HepG2 (cell line): Measurements from ENCODE around the gene ALK. TPM values are rescaled to one million over a fixed set of nuclear protein-coding genes. Genes with fewer than 3 reads are reported as not detected.

Experiments
- ATAC-seq: fragments of 200-7000 bp; cut with Tn5 transposase; 3 replicates; pipeline ENCODE4 v1.9.1; 2020; ENCODE audit warnings: mild to moderate bottlenecking, moderate library complexity
- BruUV-seq: library from RNA; stranded (reverse); fragments of 400-500 nt; replicated peaks from 2 replicates; lab custom pipeline; 2021; lab: Mats Ljungman, UMichigan
- CTCF ChIA-PET: fragments of 300-600 bp; formaldehyde crosslinking; extraction: SDS; loops from one replicate; lab custom pipeline; 2021; ENCODE audit warnings: low total read pairs, inconsistent platforms, low intra/inter-chr PET ratio; lab: Yijun Ruan, JAX
- POLR2A ChIA-PET: fragments of 350-600 bp; sonication (Branson Sonifier 250); formaldehyde crosslinking; loops from one replicate; lab custom pipeline; 2020; ENCODE audit warnings: antibody characterized with exemption, inconsistent platforms; lab: Yijun Ruan, JAX
- DNase-seq: peaks from one replicate; pipeline ENCODE4 v3.0.0-alpha.2; 2015; ENCODE audit warnings: low spot score
- FAIRE-seq: peaks from 3 replicates; lab custom pipeline; 2011; peaks lifted over from hg19 to GRCh38; lab: Jason Lieb, UNC
- H2AFZ ChIP-seq: one replicate; pipeline ENCODE4 v1.6.1; 2011; ENCODE audit warnings: low read length, inconsistent platforms
- H3K27ac ChIP-seq: fragments of 300-600 bp; 3 replicates; pipeline ENCODE4 v1.8.0; 2011; ENCODE audit warnings: mixed run types, mild to moderate bottlenecking, mixed read lengths, low read length, inconsistent platforms; ENCODE audit not compliant: insufficient read depth; ENCODE audit errors: extremely low read length
- H3K27me3 ChIP-seq, 2 experiments: fragments of 200-600 bp in 1 of 2; 2 replicates in 1 of 2; 3 replicates in 1 of 2; pipeline versions ENCODE4 v1.6.0 to v1.8.0; 2011; ENCODE audit warnings: low read length in 2 of 2, mild to moderate bottlenecking in 2 of 2, moderate library complexity in 2 of 2, inconsistent platforms in 1 of 2; ENCODE audit not compliant: insufficient read depth in 2 of 2, control insufficient read depth in 1 of 2
- H3K36me3 ChIP-seq, 2 experiments: fragments of 200-600 bp in 1 of 2; replicated peaks in 1 of 2; 2 replicates in 1 of 2; 3 replicates in 1 of 2; pipeline versions ENCODE4 v1.5.1 to v1.8.0; 2011; ENCODE audit warnings: low read length in 2 of 2, inconsistent platforms in 1 of 2; ENCODE audit not compliant: insufficient read depth in 2 of 2, control insufficient read depth in 1 of 2
- H3K4me1 ChIP-seq: 2 replicates; pipeline ENCODE4 v1.5.1; 2012; ENCODE audit warnings: low read length, inconsistent platforms; ENCODE audit not compliant: insufficient read depth
- H3K4me2 ChIP-seq: 2 replicates; pipeline ENCODE4 v1.6.0; 2011; ENCODE audit warnings: low read depth, low read length, inconsistent platforms
- H3K4me3 ChIP-seq, 3 experiments: fragments of 200-600 bp in 1 of 3; sonication (generic), shearing (Covaris generic) in 1 of 3; replicated peaks in 1 of 3; 2 replicates each; pipeline ENCODE4 v1.5.1; 2011 to 2016; ENCODE audit warnings: low read length in 3 of 3, inconsistent platforms in 2 of 3, low read depth in 2 of 3, mild to moderate bottlenecking in 2 of 3, control low read depth in 1 of 3, mixed read lengths in 1 of 3; ENCODE audit not compliant: insufficient read depth in 1 of 3
- H3K79me2 ChIP-seq: one replicate; pipeline ENCODE4 v1.6.1; 2011; ENCODE audit warnings: low read length, inconsistent platforms; ENCODE audit not compliant: insufficient read depth
- H3K9ac ChIP-seq: 2 replicates; pipeline ENCODE4 v1.6.0; 2011; ENCODE audit warnings: mild to moderate bottlenecking, low read depth, low read length, inconsistent platforms; ENCODE audit not compliant: insufficient read depth
- H3K9me3 ChIP-seq: 2 replicates; pipeline ENCODE4 v1.5.1; 2012; ENCODE audit warnings: mild to moderate bottlenecking, low read length
- H4K20me1 ChIP-seq: 2 replicates; pipeline ENCODE4 v1.6.0; 2011; ENCODE audit warnings: inconsistent platforms, mild to moderate bottlenecking, low read length, moderate library complexity; ENCODE audit not compliant: insufficient read depth
- HOXD1 ChIP-seq: sonication (generic); formaldehyde crosslinking; IDR thresholded peaks from 2 replicates; pipeline ENCODE4 v1.5.0; 2020; ENCODE audit warnings: missing genetic modification reagents
- NRL ChIP-seq: sonication (generic); formaldehyde crosslinking; IDR thresholded peaks from 2 replicates; pipeline ENCODE4 v1.5.0; 2020; ENCODE audit warnings: missing genetic modification reagents, mild to moderate bottlenecking, moderate library complexity, borderline replicate concordance
- REXO4 ChIP-seq: sonication (generic); formaldehyde crosslinking; IDR thresholded peaks from 2 replicates; pipeline ENCODE4 v1.8.0; 2022; ENCODE audit warnings: missing genetic modification reagents, mild to moderate bottlenecking, borderline replicate concordance
- WGBS: methylation state at CpG from one replicate; pipeline ENCODE4 v1.1.6; 2017; ENCODE audit warnings: low lambda C conversion rate; 5-methylcytosine and 5-hydroxymethylcytosine counted together
- in situ Hi-C: cut with HindIII; loops from 2 replicates; pipeline ENCODE4 v1.10.0; 2017; ENCODE audit warnings: low pct_unique_long_range_greater_than_20kb; ENCODE audit not compliant: extremely low pct_ligation_motif_present
- intact Hi-C: fragments of 100-400 bp; cut with micrococcal nuclease; formaldehyde crosslinking; loops from one replicate; pipeline ENCODE4 v1.10.0; 2022; ENCODE audit not compliant: unreplicated experiment
- polyA plus RNA-seq, 8 experiments: library from polyadenylated mRNA; depleted of rRNA in 3 of 8; stranded (reverse) in 7 of 8; unstranded in 1 of 8; fragments of >200 nt; fragmentation: Illumina TruSeq in 4 of 8; extraction: Trizol in 4 of 8; gene quantifications; 2 replicates each; pipeline versions ENCODE4 v1.2.1 to v1.2.3, GENCODE V29; 2011 to 2016; ENCODE audit warnings: low read depth in 4 of 8, missing spikeins in 1 of 8, mixed read lengths in 1 of 8; ENCODE audit not compliant: insufficient read depth in 1 of 8
- total RNA-seq, 5 experiments: library from RNA; depleted of rRNA; stranded (reverse); fragments of >200 nt; fragmentation: Illumina TruSeq; extraction: Trizol; gene quantifications; 2 replicates each; pipeline ENCODE4 v1.2.3, GENCODE V29; 2016; ENCODE audit warnings: low read depth in 1 of 5
- TF ChIP-seq, protein P1 (sequence below): IDR thresholded peaks from 2 replicates; pipeline ENCODE4 v1.6.1; 2016; ENCODE audit warnings: missing compliant biosample characterization, missing genetic modification reagents, borderline replicate concordance
- TF ChIP-seq, protein P2 (sequence below): sonication (generic); formaldehyde crosslinking; IDR thresholded peaks from 2 replicates; pipeline ENCODE4 v1.8.0; 2023; ENCODE audit warnings: mild to moderate bottlenecking, missing genetic modification reagents
- TF ChIP-seq, protein P3 (sequence below), 2 experiments: IDR thresholded peaks; 2 replicates each; pipeline ENCODE4 v1.6.1; 2011 to 2012; ENCODE audit warnings: low read length in 2 of 2, borderline replicate concordance in 1 of 2, low read depth in 1 of 2, mild to moderate bottlenecking in 1 of 2, moderate library complexity in 1 of 2

ALK gene
- total and polyA plus RNA-seq, 2 of the 13 experiments (the other 11 are each of a cell fraction or from before 2014, with no cell fraction given): not detected

DNA sequence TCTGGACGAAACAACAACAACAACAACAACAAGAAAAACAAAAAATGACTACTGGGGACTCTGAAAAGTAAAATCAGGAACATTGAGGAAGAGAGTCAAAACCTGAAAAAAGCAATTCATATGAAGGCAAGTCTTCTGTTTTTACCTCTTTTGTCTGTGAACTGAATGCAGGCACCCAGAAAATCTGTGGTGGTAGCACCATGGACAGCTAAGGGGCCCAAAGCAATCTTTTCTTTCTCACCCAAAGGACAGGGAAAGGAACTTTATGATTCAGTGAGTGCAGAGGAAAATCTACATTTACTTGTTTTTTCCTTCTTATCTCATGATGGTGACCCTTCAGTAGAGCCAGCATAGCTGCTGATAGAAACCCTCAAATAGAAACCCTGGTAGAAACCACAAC is 10.4 kb downstream of the ALK start:
- 2% methylated on average over 1 of the region's 1 CpG for WGBS

DNA sequence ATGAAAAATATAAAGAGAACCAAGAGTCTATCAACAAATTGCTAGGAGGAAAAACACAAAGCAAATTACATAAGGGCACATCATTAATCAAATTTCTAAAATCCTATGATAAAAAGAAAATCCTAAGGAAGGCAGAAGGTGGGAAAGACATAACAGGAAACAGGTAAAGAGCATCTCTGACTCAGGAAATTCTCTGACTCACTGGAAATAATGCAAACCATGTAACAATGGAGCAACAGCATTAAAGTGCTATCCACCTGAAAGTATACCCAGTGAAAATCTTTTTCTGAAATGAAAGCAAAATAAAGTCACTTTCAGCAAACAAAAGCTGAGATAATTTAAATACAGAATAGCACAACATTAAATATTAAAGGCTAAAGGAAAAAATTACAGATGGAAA is 10.9 kb downstream of the ALK start:
- Histone ChIP-seq H3K27ac (no peak overlapping the region), H3K79me2 (no peaks in the 10 kb centered on the region), H3K4me2 (no peak overlapping the region), H3K27me3 (no peaks in the 10 kb centered on the region; a peak in 1 of 5 replicates), H2AFZ (no peak overlapping the region), H3K4me1 (no peaks in the 10 kb centered on the region), H3K9me3 (no peaks in the 10 kb centered on the region), H3K9ac (no peak overlapping the region), H3K36me3 (no peaks in the 10 kb centered on the region), H3K4me3 (no peak overlapping the region), H4K20me1 (no peaks in the 10 kb centered on the region)
- intact Hi-C loops: no loop called here
- DNase-seq (no peak), ATAC-seq (no peak), FAIRE-seq (no peak)
- BruUV-seq: no TSS peak
- ChIA-PET POLR2A (no interaction called here), CTCF (no interaction called here)
- in situ Hi-C loops: no loop called here
- TF ChIP-seq, protein P1, sequence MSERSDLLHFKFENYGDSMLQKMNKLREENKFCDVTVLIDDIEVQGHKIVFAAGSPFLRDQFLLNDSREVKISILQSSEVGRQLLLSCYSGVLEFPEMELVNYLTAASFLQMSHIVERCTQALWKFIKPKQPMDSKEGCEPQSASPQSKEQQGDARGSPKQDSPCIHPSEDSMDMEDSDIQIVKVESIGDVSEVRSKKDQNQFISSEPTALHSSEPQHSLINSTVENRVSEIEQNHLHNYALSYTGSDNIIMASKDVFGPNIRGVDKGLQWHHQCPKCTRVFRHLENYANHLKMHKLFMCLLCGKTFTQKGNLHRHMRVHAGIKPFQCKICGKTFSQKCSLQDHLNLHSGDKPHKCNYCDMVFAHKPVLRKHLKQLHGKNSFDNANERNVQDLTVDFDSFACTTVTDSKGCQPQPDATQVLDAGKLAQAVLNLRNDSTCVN (CRISPR knock-in tag): no peak
- TF ChIP-seq REXO4 (CRISPR knock-in tag) (no peak), NRL (CRISPR knock-in tag) (no peak)
- TF ChIP-seq, protein P2, sequence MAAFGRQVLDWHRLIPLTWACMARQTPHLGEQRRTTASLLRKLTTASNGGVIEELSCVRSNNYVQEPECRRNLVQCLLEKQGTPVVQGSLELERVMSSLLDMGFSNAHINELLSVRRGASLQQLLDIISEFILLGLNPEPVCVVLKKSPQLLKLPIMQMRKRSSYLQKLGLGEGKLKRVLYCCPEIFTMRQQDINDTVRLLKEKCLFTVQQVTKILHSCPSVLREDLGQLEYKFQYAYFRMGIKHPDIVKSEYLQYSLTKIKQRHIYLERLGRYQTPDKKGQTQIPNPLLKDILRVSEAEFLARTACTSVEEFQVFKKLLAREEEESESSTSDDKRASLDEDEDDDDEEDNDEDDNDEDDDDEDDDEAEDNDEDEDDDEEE (CRISPR knock-in tag): no peak
- TF ChIP-seq, all 625 proteins: peak for 0

More for the DNA sequence above, 10.4 kb downstream of the ALK start:
- POLR2A ChIA-PET: no interaction called here
- H3K36me3 ChIP-seq: no peaks in the 10 kb centered on the region
- intact Hi-C loops (no loop called here), in situ Hi-C loops (no loop called here)
- no peaks in the 10 kb centered on the region for H3K9me3 ChIP-seq
- H3K4me2 ChIP-seq: no peak overlapping the region
- no TSS peak for BruUV-seq
- H3K4me1 ChIP-seq: no peaks in the 10 kb centered on the region
- no peak for DNase-seq
- no peak overlapping the region for H3K27ac ChIP-seq
- no peaks in the 10 kb centered on the region for H3K79me2 ChIP-seq
- no peak overlapping the region for H3K4me3 ChIP-seq
- CTCF ChIA-PET: no interaction called here
- TF ChIP-seq, protein P3, sequence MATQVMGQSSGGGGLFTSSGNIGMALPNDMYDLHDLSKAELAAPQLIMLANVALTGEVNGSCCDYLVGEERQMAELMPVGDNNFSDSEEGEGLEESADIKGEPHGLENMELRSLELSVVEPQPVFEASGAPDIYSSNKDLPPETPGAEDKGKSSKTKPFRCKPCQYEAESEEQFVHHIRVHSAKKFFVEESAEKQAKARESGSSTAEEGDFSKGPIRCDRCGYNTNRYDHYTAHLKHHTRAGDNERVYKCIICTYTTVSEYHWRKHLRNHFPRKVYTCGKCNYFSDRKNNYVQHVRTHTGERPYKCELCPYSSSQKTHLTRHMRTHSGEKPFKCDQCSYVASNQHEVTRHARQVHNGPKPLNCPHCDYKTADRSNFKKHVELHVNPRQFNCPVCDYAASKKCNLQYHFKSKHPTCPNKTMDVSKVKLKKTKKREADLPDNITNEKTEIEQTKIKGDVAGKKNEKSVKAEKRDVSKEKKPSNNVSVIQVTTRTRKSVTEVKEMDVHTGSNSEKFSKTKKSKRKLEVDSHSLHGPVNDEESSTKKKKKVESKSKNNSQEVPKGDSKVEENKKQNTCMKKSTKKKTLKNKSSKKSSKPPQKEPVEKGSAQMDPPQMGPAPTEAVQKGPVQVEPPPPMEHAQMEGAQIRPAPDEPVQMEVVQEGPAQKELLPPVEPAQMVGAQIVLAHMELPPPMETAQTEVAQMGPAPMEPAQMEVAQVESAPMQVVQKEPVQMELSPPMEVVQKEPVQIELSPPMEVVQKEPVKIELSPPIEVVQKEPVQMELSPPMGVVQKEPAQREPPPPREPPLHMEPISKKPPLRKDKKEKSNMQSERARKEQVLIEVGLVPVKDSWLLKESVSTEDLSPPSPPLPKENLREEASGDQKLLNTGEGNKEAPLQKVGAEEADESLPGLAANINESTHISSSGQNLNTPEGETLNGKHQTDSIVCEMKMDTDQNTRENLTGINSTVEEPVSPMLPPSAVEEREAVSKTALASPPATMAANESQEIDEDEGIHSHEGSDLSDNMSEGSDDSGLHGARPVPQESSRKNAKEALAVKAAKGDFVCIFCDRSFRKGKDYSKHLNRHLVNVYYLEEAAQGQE (IDR thresholded peaks at IDR 0.05; ENCODE audit: borderline replicate concordance in 1 of 2, low read depth in 1 of 2, low read length in 2 of 2): peak in 1 of 2 experiments; percentile 83; a peak in 3 of 4 replicates
- TF ChIP-seq HOXD1: no peak
- ATAC-seq: no peak
- H3K27me3 ChIP-seq: no peaks in the 10 kb centered on the region; a peak in 1 of 5 replicates
- no peak overlapping the region for H2AFZ ChIP-seq
- no peaks in the 10 kb centered on the region for H4K20me1 ChIP-seq
- H3K9ac ChIP-seq: no peak overlapping the region
- FAIRE-seq: no peak
